Skeletal muscle tissue (tissue), 4 donors: Measurements from ENCODE around the gene EHD2. TPM values are rescaled to one million over a fixed set of nuclear protein-coding genes. Genes with fewer than 3 reads are reported as not detected.
A peak's percentile ranks its signal among the peaks of the same experiment; 100 is the strongest.
"Not testable (repeated sequence)": the region's sequence is repeated elsewhere in the genome, so short reads cannot be mapped to it uniquely, and the experiment has no call there.

ENCODE experiments used
- H3K27ac ChIP-seq: one replicate; pipeline ENCODE4 v1.7.0; 2013; ENCODE audit warnings: mild to moderate bottlenecking, low read depth, low read length, inconsistent platforms
- H3K27me3 ChIP-seq, 3 donors: one replicate each; pipeline ENCODE4 v1.7.0; 2013; ENCODE audit warnings: low read length in 3 of 3; ENCODE audit not compliant: control insufficient read depth in 3 of 3, insufficient read depth in 3 of 3
- H3K36me3 ChIP-seq, 3 donors: one replicate each; pipeline ENCODE4 v1.7.0; 2013; ENCODE audit warnings: low read length in 3 of 3; ENCODE audit not compliant: control insufficient read depth in 3 of 3, insufficient read depth in 3 of 3
- H3K4me1 ChIP-seq, 3 donors: one replicate each; pipeline ENCODE4 v1.7.0; 2013; ENCODE audit warnings: low read length in 3 of 3, mild to moderate bottlenecking in 3 of 3; ENCODE audit not compliant: control insufficient read depth in 3 of 3, insufficient read depth in 3 of 3
- H3K4me3 ChIP-seq, 3 donors: one replicate each; pipeline ENCODE4 v1.7.0; 2013; ENCODE audit warnings: low read length in 3 of 3
- H3K9ac ChIP-seq, 3 donors: one replicate each; pipeline ENCODE4 v1.7.0; 2013; ENCODE audit warnings: low read length in 3 of 3, mild to moderate bottlenecking in 3 of 3, moderate library complexity in 2 of 3, low read depth in 1 of 3
- H3K9me3 ChIP-seq, 3 donors: one replicate each; pipeline ENCODE4 v1.7.0; 2013; ENCODE audit warnings: low read length in 3 of 3; ENCODE audit not compliant: control insufficient read depth in 3 of 3
- total RNA-seq: library from RNA; depleted of rRNA; stranded (reverse); fragments of >200 nt; gene quantifications from one replicate; pipeline ENCODE4 v1.2.3, GENCODE V29; 2014
- donor health status: Osteomylitis.

EHD2 gene
- total RNA-seq, 1 donor from 2014 or later: 63.2 TPM

DNA sequence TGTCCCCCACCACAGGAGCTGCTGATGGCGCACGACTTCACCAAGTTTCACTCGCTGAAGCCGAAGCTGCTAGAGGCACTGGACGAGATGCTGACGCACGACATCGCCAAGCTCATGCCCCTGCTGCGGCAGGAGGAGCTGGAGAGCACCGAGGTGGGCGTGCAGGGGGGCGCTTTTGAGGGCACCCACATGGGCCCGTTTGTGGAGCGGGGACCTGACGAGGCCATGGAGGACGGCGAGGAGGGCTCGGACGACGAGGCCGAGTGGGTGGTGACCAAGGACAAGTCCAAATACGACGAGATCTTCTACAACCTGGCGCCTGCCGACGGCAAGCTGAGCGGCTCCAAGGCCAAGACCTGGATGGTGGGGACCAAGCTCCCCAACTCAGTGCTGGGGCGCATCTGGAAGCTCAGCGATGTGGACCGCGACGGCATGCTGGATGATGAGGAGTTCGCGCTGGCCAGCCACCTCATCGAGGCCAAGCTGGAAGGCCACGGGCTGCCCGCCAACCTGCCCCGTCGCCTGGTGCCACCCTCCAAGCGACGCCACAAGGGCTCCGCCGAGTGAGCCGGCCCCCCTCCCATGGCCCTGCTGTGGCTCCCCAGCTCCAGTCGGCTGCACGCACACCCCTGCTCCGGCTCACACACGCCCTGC lies 27.8 kb downstream of the EHD2 start:
- H3K27me3 ChIP-seq: no peaks in the 10 kb centered on the region
- H3K27ac ChIP-seq: no peak overlapping the region
- no peak overlapping the region for H3K9ac ChIP-seq
- H3K4me1 ChIP-seq: peaks cover 17 to 26% (median 25%) of the 10 kb centered on the region in 3 donors
- H3K36me3 ChIP-seq: peaks cover 3 to 14% (median 10%) of the 10 kb centered on the region in 3 donors
- no peak overlapping the region for H3K4me3 ChIP-seq
- H3K9me3 ChIP-seq: no peaks in the 10 kb centered on the region

DNA sequence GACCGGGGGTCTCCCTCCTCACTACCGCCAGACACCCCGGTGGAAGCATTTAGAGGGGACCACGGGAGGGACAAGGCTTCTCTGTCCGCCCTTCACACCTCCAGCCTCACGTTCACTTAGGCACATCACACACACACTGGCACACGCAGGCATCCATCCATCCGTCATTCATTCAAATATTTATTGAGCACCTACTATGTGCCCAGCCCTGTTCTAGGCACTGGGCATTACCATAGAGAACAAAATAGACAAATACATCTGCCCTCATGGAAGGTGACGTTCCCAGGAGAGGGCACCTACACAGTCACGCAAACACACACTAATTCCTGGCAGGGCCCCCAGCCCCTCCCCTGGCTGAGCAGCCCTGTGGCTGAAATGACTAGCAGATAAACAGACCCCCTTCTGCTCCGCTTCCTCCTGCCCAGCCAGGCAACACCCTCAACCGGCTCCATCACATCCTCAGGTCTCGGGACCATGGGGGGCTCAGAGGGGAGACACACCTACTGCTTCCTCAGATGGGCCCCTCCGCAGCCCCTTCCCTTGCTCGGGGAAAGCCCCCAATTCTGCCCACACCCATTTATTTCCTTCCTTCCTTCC lies 28.4 kb downstream of the EHD2 start:
- Histone ChIP-seq H3K27ac (peak overlapping the region; percentile 30), H3K36me3 (peaks cover 4 to 9% (median 7%) of the 10 kb centered on the region in 3 donors), H3K4me3 (no peak overlapping the region), H3K9me3 (no peaks in the 10 kb centered on the region), H3K27me3 (no peaks in the 10 kb centered on the region), H3K4me1 (peaks cover 18 to 31% (median 26%) of the 10 kb centered on the region in 3 donors), H3K9ac (no peak overlapping the region)

DNA sequence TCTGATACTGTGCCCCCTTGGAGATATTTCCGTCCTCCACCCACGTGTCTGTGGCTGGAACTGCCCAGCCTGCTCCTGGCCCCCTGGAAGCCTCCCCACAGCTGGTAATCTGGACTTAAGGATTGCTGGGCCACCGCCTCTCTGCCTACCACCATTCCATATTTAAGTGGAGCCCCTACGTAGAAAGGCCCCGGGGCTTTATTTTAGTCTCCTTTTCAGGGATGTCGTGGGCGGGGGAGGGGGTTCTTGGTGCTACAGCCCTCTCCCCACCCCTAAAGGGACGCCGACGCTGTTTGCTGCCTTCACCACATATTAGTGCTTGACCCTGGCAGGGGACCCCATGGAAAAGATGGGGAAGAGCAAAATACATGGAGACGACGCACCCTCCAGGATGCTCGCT lies 29.4 kb downstream of the EHD2 start:
- H3K27me3 ChIP-seq: no peaks in the 10 kb centered on the region
- H3K27ac ChIP-seq: peak overlapping the region; percentile 92
- peak overlapping the region; percentile 43 to 79 (median 54) for H3K9ac ChIP-seq
- H3K4me3 ChIP-seq: peak overlapping the region in 1 of 3 donors; percentile 78
- H3K4me1 ChIP-seq: peaks cover 21 to 33% (median 26%) of the 10 kb centered on the region in 3 donors
- H3K9me3 ChIP-seq: no peaks in the 10 kb centered on the region
- peaks cover 11 to 15% (median 12%) of the 10 kb centered on the region in 3 donors for H3K36me3 ChIP-seq

- H3K4me3 ChIP-seq: peak within 1 kb of the TSS; percentile 83 to 89 (median 85)
- H3K36me3 ChIP-seq: peaks cover 29 to 32% (median 32%) of the 10 kb centered on the region in 3 donors
- no peaks in the 10 kb centered on the region for H3K27me3 ChIP-seq
- peaks cover 21 to 33% (median 26%) of the 10 kb centered on the region in 3 donors for H3K4me1 ChIP-seq
- no peaks in the 10 kb centered on the region for H3K9me3 ChIP-seq
- H3K9ac ChIP-seq: peak within 1 kb of the TSS; percentile 86 to 93 (median 89)
- peak within 1 kb of the TSS; percentile 95 for H3K27ac ChIP-seq
These were observed 32.0 kb downstream of the EHD2 start, which contains the start of gene NOP53 for GRCh38 chr19:47745010-47745901. Gene NOP53 (plus strand): TSS chr19:47745546. CDS start chr19:47745560, 14 bp downstream.

DNA sequence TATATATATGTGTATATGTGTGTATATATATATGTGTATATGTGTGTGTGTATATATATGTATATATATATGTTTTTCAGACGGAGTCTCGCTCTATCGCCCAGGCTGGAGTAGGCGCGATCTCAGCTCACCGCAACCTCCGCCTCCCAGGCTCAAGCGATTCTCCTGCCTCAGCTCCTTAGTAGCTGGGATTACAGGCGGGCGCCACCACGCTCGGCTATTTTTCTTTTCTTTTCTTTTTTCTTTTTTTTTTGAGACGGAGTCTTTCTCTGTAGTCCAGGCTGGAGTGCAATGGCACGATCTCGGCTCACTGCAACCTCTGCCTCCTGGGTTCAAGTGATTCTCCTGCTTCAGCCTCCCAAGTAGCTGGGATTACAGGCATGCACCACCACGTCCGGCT lies 32.9 kb downstream of the EHD2 start:
- peaks cover 21 to 33% (median 26%) of the 10 kb centered on the region in 3 donors for H3K4me1 ChIP-seq
- peaks cover 37 to 41% (median 38%) of the 10 kb centered on the region in 3 donors for H3K36me3 ChIP-seq
- H3K27me3 ChIP-seq, H3K9me3 ChIP-seq, H3K9ac ChIP-seq, H3K27ac ChIP-seq: not testable (repeated sequence)
- H3K4me3 ChIP-seq: peak overlapping the region; percentile 83 to 89 (median 85)

- H3K9me3 ChIP-seq: no peaks in the 10 kb centered on the region
- no peaks in the 10 kb centered on the region for H3K27me3 ChIP-seq
- no peak overlapping the region for H3K27ac ChIP-seq
- H3K4me3 ChIP-seq: no peak overlapping the region
- peaks cover 5 to 15% (median 7%) of the 10 kb centered on the region in 3 donors for H3K4me1 ChIP-seq
- no peak overlapping the region for H3K9ac ChIP-seq
- peaks cover 63 to 69% (median 64%) of the 10 kb centered on the region in 3 donors for H3K36me3 ChIP-seq
These were observed 36.1 kb downstream of the EHD2 start for GRCh38 chr19:47749326-47749725.

DNA sequence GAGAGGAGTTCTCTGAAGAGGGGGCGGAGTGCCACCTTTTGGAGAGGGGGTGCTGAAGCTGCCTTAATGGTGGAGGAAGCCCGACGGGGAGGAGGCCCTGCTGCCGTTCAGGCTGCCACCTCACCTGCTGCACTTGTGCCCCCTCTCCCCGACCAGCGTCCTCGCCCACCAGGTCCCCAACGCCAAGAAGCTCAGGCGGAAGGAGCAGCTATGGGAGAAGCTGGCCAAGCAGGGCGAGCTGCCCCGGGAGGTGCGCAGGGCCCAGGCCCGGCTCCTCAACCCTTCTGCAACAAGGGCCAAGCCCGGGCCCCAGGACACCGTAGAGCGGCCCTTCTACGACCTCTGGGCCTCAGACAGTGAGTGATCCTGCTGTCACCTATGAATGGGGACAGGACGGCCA lies 37.5 kb downstream of the EHD2 start:
- peaks cover 0 to 9% (median 5%) of the 10 kb centered on the region in 3 donors for H3K4me1 ChIP-seq
- no peak overlapping the region for H3K4me3 ChIP-seq
- no peak overlapping the region for H3K27ac ChIP-seq
- H3K9ac ChIP-seq: no peak overlapping the region
- peaks cover 72 to 75% (median 74%) of the 10 kb centered on the region in 3 donors for H3K36me3 ChIP-seq
- H3K27me3 ChIP-seq: no peaks in the 10 kb centered on the region
- no peaks in the 10 kb centered on the region for H3K9me3 ChIP-seq

GRCh38 chr19:47752440-47753211 lies 39.4 kb downstream of the EHD2 start:
- no peak overlapping the region for H3K4me3 ChIP-seq
- H3K9me3 ChIP-seq: no peaks in the 10 kb centered on the region
- H3K9ac ChIP-seq: no peak overlapping the region
- H3K4me1 ChIP-seq: no peaks in the 10 kb centered on the region
- H3K36me3 ChIP-seq: peaks cover 84 to 86% (median 86%) of the 10 kb centered on the region in 3 donors
- no peaks in the 10 kb centered on the region for H3K27me3 ChIP-seq
- H3K27ac ChIP-seq: no peak overlapping the region
